Parathyroid adenoma (tissue), 2 donors: ENCODE measurements around the gene DMRTA1.

Source experiments
- H2AFZ ChIP-seq: fragments of 300-600 bp; sonication (generic); one replicate; pipeline ENCODE4 v1.7.0; 2017; ENCODE audit warnings: antibody characterized with exemption, mild to moderate bottlenecking
- H3K27ac ChIP-seq: fragments of 300-600 bp; sonication (generic); one replicate; pipeline ENCODE4 v1.7.0; 2017
- H3K27me3 ChIP-seq: fragments of 300-600 bp; sonication (generic); one replicate; pipeline ENCODE4 v1.7.0; 2017; ENCODE audit warnings: low read length; ENCODE audit not compliant: control insufficient read depth, insufficient read depth
- H3K36me3 ChIP-seq: fragments of 300-600 bp; sonication (generic); one replicate; pipeline ENCODE4 v1.7.0; 2017; ENCODE audit warnings: low read length; ENCODE audit not compliant: control insufficient read depth, insufficient read depth
- H3K4me1 ChIP-seq: fragments of 300-600 bp; sonication (generic); one replicate; pipeline ENCODE4 v1.7.0; 2017; ENCODE audit warnings: control low read depth
- H3K4me2 ChIP-seq: fragments of 300-600 bp; sonication (generic); one replicate; pipeline ENCODE4 v1.7.0; 2017; ENCODE audit warnings: low read length
- H3K4me3 ChIP-seq: fragments of 300-600 bp; sonication (generic); one replicate; pipeline ENCODE4 v1.7.0; 2017; ENCODE audit warnings: low read depth, low read length
- H3K79me2 ChIP-seq: fragments of 300-600 bp; sonication (generic); one replicate; pipeline ENCODE4 v1.7.0; 2017; ENCODE audit warnings: control low read depth
- H3K9ac ChIP-seq: fragments of 300-600 bp; sonication (generic); one replicate; pipeline ENCODE4 v1.7.0; 2017; ENCODE audit warnings: mild to moderate bottlenecking
- H3K9me3 ChIP-seq: fragments of 300-600 bp; sonication (generic); one replicate; pipeline ENCODE4 v1.7.0; 2017; ENCODE audit warnings: low read length; ENCODE audit not compliant: control insufficient read depth
- TF ChIP-seq, protein P1 (sequence below): fragments of 300-600 bp; sonication (generic); IDR thresholded peaks from one replicate; pipeline ENCODE4 v1.7.0; 2017; ENCODE audit warnings: antibody characterized with exemption, mild to moderate bottlenecking
- donor health status: primary hyperparathyroidism.

DMRTA1 gene

DNA sequence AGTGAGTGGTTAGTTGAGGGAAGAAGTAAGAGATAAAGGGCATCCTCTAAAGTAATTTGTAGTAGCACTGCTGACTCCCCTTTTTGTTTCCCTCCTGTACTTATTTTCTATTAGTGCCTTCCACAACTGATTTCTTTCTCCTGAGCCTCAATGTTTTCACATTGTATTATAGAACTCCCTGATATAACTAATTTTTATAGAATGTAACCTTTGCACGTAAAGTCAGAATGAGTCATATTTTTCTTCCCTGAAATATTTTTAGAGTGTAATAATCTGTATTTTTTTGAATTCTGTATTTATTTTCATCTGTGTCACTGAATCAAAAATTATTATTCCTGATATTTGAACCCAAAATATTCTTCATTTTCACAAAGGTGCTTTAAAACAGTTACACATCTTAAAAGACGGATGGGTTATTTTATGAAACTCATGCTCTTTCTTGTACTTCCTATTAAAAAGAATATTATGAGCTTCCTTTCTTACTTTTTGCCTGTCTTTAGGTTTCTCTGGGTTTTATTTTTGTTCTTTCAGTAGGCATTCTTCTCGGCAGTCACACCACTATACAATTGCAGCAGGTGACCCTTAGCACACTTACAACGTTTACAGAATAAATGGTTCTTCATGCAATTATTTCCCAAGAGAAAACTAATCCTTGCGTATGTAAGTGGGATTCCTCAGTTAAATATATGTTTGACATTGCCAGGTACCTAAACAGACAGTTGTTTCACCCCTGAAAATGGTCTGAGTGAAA lies 30.5 kb upstream of the DMRTA1 start:
- Histone ChIP-seq H2AFZ (no peak overlapping the region), H3K4me2 (peak overlapping the region; percentile 27), H3K4me3 (no peak overlapping the region), H3K27me3 (no peaks in the 10 kb centered on the region), H3K9ac (no peak overlapping the region), H3K27ac (peak overlapping the region; percentile 11), H3K79me2 (no peaks in the 10 kb centered on the region), H3K4me1 (no peaks in the 10 kb centered on the region), H3K36me3 (no peaks in the 10 kb centered on the region), H3K9me3 (no peaks in the 10 kb centered on the region)
- TF ChIP-seq, protein P1, sequence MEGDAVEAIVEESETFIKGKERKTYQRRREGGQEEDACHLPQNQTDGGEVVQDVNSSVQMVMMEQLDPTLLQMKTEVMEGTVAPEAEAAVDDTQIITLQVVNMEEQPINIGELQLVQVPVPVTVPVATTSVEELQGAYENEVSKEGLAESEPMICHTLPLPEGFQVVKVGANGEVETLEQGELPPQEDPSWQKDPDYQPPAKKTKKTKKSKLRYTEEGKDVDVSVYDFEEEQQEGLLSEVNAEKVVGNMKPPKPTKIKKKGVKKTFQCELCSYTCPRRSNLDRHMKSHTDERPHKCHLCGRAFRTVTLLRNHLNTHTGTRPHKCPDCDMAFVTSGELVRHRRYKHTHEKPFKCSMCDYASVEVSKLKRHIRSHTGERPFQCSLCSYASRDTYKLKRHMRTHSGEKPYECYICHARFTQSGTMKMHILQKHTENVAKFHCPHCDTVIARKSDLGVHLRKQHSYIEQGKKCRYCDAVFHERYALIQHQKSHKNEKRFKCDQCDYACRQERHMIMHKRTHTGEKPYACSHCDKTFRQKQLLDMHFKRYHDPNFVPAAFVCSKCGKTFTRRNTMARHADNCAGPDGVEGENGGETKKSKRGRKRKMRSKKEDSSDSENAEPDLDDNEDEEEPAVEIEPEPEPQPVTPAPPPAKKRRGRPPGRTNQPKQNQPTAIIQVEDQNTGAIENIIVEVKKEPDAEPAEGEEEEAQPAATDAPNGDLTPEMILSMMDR, result no peak

DNA sequence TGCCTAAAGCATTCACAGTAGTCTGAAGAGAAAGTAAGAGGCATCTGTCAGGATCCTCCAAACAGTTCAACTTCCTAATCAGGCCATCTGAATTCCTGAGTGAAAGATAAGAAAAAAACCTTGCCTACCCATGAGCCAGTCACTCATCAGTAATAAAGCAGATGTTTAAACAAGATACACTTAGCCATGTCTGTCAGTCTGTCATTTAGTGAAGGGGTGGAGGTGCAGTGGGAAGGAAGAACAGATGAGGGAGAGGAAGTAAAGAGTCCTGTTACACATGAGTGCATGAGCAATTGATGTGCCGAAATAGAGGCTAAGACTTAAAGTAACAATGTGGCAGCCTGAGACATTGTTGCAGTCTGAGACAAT lies 29.9 kb upstream of the DMRTA1 start:
- peak overlapping the region; percentile 27 for H3K4me2 ChIP-seq
- no peaks in the 10 kb centered on the region for H3K9me3 ChIP-seq
- no peak overlapping the region for H3K9ac ChIP-seq
- no peaks in the 10 kb centered on the region for H3K36me3 ChIP-seq
- TF ChIP-seq, protein P1, result no peak
- H3K79me2 ChIP-seq, result no peaks in the 10 kb centered on the region
- H3K27me3 ChIP-seq, result no peaks in the 10 kb centered on the region
- H3K27ac ChIP-seq, result peak overlapping the region; percentile 11
- H2AFZ ChIP-seq, result no peak overlapping the region
- H3K4me3 ChIP-seq, result no peak overlapping the region
- no peaks in the 10 kb centered on the region for H3K4me1 ChIP-seq

DNA sequence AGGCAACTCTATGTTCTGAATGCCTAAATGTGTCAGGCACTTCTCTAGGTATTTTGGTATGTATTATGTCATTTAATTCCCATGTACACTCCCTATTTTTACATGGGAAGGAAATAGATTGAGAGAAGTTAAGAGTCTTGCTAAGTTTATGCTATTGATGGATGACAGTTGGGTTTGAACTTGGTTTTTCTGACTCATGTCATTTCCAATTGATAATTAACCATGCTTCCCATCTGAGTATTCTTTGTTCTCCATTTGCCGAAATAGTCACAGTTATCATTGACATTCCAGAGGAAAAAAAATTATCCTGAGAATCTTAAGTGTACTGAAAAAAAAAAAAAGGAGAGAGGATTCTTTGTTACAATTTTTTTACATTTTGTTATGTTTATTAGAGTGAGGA lies 23.1 kb upstream of the DMRTA1 start:
- Histone ChIP-seq H3K4me2 (no peak overlapping the region), H3K4me3 (no peak overlapping the region), H3K79me2 (no peaks in the 10 kb centered on the region), H3K4me1 (no peaks in the 10 kb centered on the region), H3K27me3 (no peaks in the 10 kb centered on the region), H3K27ac (no peak overlapping the region), H3K9me3 (no peaks in the 10 kb centered on the region), H3K9ac (no peak overlapping the region), H2AFZ (no peak overlapping the region), H3K36me3 (no peaks in the 10 kb centered on the region)
- TF ChIP-seq, protein P1, result no peak

DNA sequence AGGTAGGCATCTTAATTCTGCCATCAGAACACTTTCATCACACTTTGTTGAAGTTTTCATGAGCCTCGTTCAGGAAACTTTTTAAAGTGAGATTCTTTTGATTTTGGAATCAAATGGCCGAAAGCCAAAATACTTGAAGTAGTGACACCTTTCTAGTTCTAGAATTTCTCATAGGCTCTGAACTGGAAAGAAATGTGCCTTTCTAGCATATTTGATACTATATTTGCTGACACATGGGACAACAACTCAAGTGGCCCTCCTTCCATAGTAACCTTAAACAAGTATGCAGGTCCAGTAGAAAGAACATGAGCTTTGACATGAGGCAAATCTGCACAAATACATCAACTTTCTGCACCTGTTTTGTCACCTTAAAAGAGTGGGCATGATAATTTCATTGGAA lies 22.0 kb upstream of the DMRTA1 start:
- Histone ChIP-seq H3K36me3 (no peaks in the 10 kb centered on the region), H3K27me3 (no peaks in the 10 kb centered on the region), H3K79me2 (no peaks in the 10 kb centered on the region), H3K9ac (no peak overlapping the region), H3K27ac (no peak overlapping the region), H3K4me1 (no peaks in the 10 kb centered on the region), H3K9me3 (no peaks in the 10 kb centered on the region), H3K4me3 (no peak overlapping the region), H3K4me2 (peak overlapping the region; percentile 20), H2AFZ (no peak overlapping the region)
- TF ChIP-seq, protein P1, result no peak

DNA sequence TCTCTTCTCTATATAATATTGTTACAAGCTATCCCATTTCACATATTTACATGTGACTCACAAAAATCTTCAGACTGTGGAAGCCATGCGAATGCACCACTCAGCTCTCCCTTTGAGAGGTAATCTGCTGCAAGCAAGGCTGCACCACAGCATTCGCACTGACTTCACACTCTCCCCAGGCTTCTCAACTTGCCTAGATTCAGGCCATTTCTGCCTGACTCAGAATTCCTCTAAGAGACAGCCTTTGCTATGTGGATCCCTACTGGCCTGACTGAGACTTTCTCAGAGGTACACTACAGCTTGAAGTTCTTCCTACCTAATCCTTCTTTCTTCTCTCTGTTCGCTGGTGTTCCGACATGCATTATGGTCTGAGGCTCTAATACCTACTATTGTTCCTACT lies 21.1 kb upstream of the DMRTA1 start:
- H3K36me3 ChIP-seq, result no peaks in the 10 kb centered on the region
- H3K4me2 ChIP-seq, result no peak overlapping the region
- no peak overlapping the region for H3K4me3 ChIP-seq
- TF ChIP-seq, protein P1, result no peak
- H3K79me2 ChIP-seq, result no peaks in the 10 kb centered on the region
- H3K27ac ChIP-seq, result no peak overlapping the region
- H3K9me3 ChIP-seq, result no peaks in the 10 kb centered on the region
- no peak overlapping the region for H3K9ac ChIP-seq
- no peaks in the 10 kb centered on the region for H3K4me1 ChIP-seq
- H3K27me3 ChIP-seq, result no peaks in the 10 kb centered on the region
- H2AFZ ChIP-seq, result no peak overlapping the region
